Thoracic aorta (tissue), 2 donors: ENCODE measurements around the gene NSD1. TPM values are rescaled to one million over a fixed set of nuclear protein-coding genes. Genes with fewer than 3 reads are reported as not detected.
"Not testable (repeated sequence)": the region's sequence is repeated elsewhere in the genome, so short reads cannot be mapped to it uniquely, and the experiment has no call there.

ENCODE experiments used
- ATAC-seq: fragments of 150-250 bp; one replicate; pipeline ENCODE4 v1.8.0; 2017; ENCODE audit warnings: low read depth; ENCODE audit not compliant: insufficient number of reproducible peaks, low FRiP score
- DNase-seq: peaks from one replicate; pipeline ENCODE4 v3.0.0-alpha.2; 2020; ENCODE audit warnings: low spot score
- H3K27ac ChIP-seq, 2 donors: fragments of 200-600 bp; sonication (generic); 1 replicate in 1 of 2; 2 replicates in 1 of 2; pipeline ENCODE4 v1.5.1; 2016; ENCODE audit warnings: mild to moderate bottlenecking in 2 of 2, moderate library complexity in 2 of 2
- H3K27me3 ChIP-seq: fragments of 200-600 bp; sonication (generic); replicated peaks from 2 replicates; pipeline ENCODE4 v1.6.0; 2016; ENCODE audit warnings: mild to moderate bottlenecking; ENCODE audit not compliant: insufficient read depth
- H3K36me3 ChIP-seq: fragments of 200-600 bp; sonication (generic); one replicate; pipeline ENCODE4 v1.5.1; 2016
- H3K4me1 ChIP-seq, 2 donors: fragments of 200-600 bp; sonication (generic); 1 replicate in 1 of 2; 2 replicates in 1 of 2; pipeline versions ENCODE4 v1.5.1 to v1.6.0; 2016; ENCODE audit warnings: low read depth in 2 of 2, mild to moderate bottlenecking in 1 of 2; ENCODE audit not compliant: control insufficient read depth in 1 of 2
- H3K4me3 ChIP-seq: fragments of 200-600 bp; sonication (generic); 2 replicates; pipeline ENCODE4 v1.5.1; 2016; ENCODE audit warnings: mild to moderate bottlenecking
- H3K9me3 ChIP-seq: fragments of 200-600 bp; sonication (generic); 2 replicates; pipeline ENCODE4 v1.5.1; 2016
- total RNA-seq, 2 donors: library from RNA; depleted of rRNA; stranded (reverse); fragments of >200 nt; gene quantifications; one replicate each; pipeline versions ENCODE4 v1.1.0 to v1.2.3, GENCODE V29; 2016
- TF ChIP-seq, protein P1 (sequence below): fragments of 200-600 bp; sonication (generic); IDR thresholded peaks from one replicate; pipeline ENCODE4 v1.5.1; 2019; ENCODE audit warnings: antibody characterized with exemption

Gene NSD1
- total RNA-seq, 2 donors from 2014 or later, result 26.1 to 70.5 TPM

- TF ChIP-seq, protein P1, sequence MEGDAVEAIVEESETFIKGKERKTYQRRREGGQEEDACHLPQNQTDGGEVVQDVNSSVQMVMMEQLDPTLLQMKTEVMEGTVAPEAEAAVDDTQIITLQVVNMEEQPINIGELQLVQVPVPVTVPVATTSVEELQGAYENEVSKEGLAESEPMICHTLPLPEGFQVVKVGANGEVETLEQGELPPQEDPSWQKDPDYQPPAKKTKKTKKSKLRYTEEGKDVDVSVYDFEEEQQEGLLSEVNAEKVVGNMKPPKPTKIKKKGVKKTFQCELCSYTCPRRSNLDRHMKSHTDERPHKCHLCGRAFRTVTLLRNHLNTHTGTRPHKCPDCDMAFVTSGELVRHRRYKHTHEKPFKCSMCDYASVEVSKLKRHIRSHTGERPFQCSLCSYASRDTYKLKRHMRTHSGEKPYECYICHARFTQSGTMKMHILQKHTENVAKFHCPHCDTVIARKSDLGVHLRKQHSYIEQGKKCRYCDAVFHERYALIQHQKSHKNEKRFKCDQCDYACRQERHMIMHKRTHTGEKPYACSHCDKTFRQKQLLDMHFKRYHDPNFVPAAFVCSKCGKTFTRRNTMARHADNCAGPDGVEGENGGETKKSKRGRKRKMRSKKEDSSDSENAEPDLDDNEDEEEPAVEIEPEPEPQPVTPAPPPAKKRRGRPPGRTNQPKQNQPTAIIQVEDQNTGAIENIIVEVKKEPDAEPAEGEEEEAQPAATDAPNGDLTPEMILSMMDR, result no peak
- Histone ChIP-seq H3K4me3 (peak overlapping the region; percentile 93), H3K9me3 (no peaks in the 10 kb centered on the region), H3K4me1 (peaks cover 32 to 40% of the 10 kb centered on the region in 2 donors), H3K27me3 (no peaks in the 10 kb centered on the region), H3K36me3 (peaks cover 14% of the 10 kb centered on the region), H3K27ac (no peak overlapping the region)
- ATAC-seq (no peak), DNase-seq (no peak)
Measured at GRCh38 chr5:177302354-177303110, 169.0 kb downstream of the NSD1 start.

DNA sequence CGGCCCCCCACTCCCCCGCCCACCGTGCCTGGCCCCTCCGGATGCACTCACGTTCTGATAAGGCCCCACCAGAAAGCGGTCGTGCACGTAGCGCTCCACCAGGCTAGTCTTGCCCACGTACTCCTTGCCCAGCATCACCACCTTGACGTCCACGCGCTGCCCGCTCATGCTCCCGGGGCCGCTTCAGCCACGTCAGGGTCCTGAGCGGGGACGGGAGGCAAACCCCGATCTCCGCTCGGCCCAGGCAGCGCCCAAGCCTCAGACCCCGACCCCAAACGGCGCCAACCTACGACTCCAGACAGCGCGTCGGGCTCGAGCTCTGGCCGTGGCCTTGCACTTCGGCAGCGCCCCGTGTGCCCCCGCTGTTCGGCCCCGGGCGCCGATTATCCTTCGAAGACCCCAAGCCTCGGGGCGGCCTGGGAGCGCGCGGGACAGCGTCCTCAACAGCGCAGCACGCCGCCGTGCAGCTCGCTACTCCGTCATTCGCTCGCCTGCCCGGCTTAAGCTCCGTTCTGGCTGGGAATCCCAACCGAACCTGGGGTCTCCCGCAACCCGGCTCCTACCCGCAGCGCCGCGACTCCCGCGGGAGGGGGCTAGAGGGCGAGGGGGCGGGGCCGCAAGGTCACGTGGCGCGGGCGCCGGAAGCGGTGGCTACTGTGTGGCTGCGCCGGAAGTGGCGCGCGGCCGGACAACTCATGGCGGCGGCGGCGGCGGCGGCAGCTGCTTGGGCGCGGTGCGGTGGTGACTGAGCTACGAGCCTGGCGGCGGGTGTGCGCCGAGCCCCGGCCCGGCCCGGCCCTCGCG is 169.8 kb downstream of the NSD1 start, which contains the start of the genes PRELID1 and RAB24:
PRELID1 (plus strand) TSS at position 679 of the 804 bp plus-strand sequence. CDS start 187 bp downstream, outside the sequence.
RAB24 (minus strand) TSS at position 599 of the 804 bp plus-strand sequence; CDS start at position 168, 431 bp downstream.
- H3K4me1 ChIP-seq, result peaks cover 32 to 40% of the 10 kb centered on the region in 2 donors
- no peaks in the 10 kb centered on the region for H3K27me3 ChIP-seq
- ATAC-seq (peak; percentile 51), DNase-seq (peak; percentile 62)
- TF ChIP-seq, protein P1, result no peak
- peaks cover 14% of the 10 kb centered on the region for H3K36me3 ChIP-seq
- peak within 1 kb of the TSS; percentile 93 for H3K4me3 ChIP-seq
- H3K9me3 ChIP-seq, result no peaks in the 10 kb centered on the region
- peak within 1 kb of the TSS; percentile 66 to 79 for H3K27ac ChIP-seq

DNA sequence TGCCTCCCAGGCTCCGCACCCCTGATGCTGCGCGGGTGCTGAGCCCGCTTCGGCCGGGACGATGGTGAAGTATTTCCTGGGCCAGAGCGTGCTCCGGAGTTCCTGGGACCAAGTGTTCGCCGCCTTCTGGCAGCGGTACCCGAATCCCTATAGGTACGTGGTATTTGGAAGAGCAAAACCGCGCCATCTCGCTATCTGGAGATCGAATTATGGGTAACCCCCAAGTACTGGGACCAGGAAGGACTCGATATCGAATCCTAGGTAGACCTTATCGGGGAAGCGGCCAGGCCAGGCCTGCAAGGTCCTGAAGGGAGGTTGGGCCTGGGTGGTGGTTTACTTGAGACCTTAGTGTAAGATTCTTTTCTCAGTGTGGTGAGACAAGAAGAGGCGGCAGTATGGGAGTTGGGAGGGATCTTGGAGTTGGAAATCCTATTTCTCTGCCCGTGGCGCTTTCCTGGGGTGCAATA is 170.4 kb downstream of the NSD1 start:
- ATAC-seq (no peak), DNase-seq (no peak)
- H3K27me3 ChIP-seq, result no peaks in the 10 kb centered on the region
- peak overlapping the region; percentile 66 to 79 for H3K27ac ChIP-seq
- no peaks in the 10 kb centered on the region for H3K9me3 ChIP-seq
- TF ChIP-seq, protein P1, result no peak
- peaks cover 32 to 40% of the 10 kb centered on the region in 2 donors for H3K4me1 ChIP-seq
- peak overlapping the region; percentile 93 for H3K4me3 ChIP-seq
- H3K36me3 ChIP-seq, result peaks cover 14% of the 10 kb centered on the region

DNA sequence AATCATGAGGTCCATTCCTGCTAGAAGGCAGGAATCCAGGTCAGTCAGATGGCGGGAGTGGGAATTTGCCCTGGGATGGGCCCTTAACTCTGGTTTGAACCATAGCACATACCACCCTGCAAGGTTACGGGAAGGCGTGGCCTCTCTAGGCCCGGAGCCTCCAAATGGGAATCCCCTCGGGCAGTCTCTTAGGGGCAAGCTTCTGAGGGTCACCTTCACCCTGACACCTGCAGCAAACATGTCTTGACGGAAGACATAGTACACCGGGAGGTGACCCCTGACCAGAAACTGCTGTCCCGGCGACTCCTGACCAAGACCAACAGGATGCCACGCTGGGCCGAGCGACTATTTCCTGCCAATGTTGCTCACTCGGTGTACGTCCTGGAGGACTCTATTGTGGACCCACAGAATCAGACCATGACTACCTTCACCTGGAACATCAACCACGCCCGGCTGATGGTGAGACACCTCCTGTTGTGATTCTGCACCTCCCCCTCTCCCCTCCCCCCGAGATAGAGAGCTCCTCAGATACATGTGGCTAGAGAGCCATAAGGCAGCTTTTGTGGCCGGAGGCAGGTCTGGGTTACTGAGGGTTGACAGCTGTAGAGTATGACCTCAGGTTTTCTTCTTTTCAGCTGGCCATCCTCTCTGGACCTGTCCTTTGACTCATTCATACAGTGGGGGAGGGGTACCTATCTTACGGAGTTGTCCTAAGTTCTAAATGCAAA is 171.0 kb downstream of the NSD1 start:
- H3K27me3 ChIP-seq, result no peaks in the 10 kb centered on the region
- peaks cover 32 to 40% of the 10 kb centered on the region in 2 donors for H3K4me1 ChIP-seq
- DNase-seq (no peak), ATAC-seq (no peak)
- peak overlapping the region; percentile 93 for H3K4me3 ChIP-seq
- peak overlapping the region; percentile 66 to 79 for H3K27ac ChIP-seq
- H3K36me3 ChIP-seq, result peaks cover 14% of the 10 kb centered on the region
- TF ChIP-seq, protein P1, result no peak
- no peaks in the 10 kb centered on the region for H3K9me3 ChIP-seq

GRCh38 chr5:177306103-177306640 is 172.6 kb downstream of the NSD1 start:
- peaks cover 23 to 39% of the 10 kb centered on the region in 2 donors for H3K4me1 ChIP-seq
- not testable (repeated sequence) for DNase-seq, ATAC-seq, H3K27me3 ChIP-seq, H3K9me3 ChIP-seq, H3K27ac ChIP-seq, H3K4me3 ChIP-seq
- H3K36me3 ChIP-seq, result peaks cover 14% of the 10 kb centered on the region
